ENCODE results near the gene TAF8. TPM values are rescaled to one million over a fixed set of nuclear protein-coding genes. Genes with fewer than 3 reads are reported as not detected.

The TAF8 gene
- total and polyA plus RNA-seq, 2 donors: 13.4 to 18.1 TPM

- no peak for DNase-seq (ENCODE audit: extremely low spot score)
- WGBS: 84% methylated on average over 7 of the region's 7 CpGs
- Histone ChIP-seq H3K36me3 (ENCODE audit: insufficient read depth) (no peaks in the 10 kb centered on the region), H3K4me1 (ENCODE audit: insufficient read depth) (no peaks in the 10 kb centered on the region), H3K27ac (ENCODE audit: low read depth) (no peak overlapping the region), H3K4me3 (ENCODE audit: low read depth, low read length) (no peak overlapping the region)
Measured at GRCh38 chr6:42088101-42088591, 37.8 kb downstream of the TAF8 start.

GRCh38 chr6:42090819-42091717 is 40.7 kb downstream of the TAF8 start:
- H3K27ac ChIP-seq (ENCODE audit: low read depth): no peak overlapping the region
- no peaks in the 10 kb centered on the region for H3K4me1 ChIP-seq (ENCODE audit: insufficient read depth)
- H3K36me3 ChIP-seq (ENCODE audit: insufficient read depth): no peaks in the 10 kb centered on the region
- DNase-seq (ENCODE audit: extremely low spot score): no peak
- WGBS: 90% methylated on average over 10 of the region's 10 CpGs
- H3K4me3 ChIP-seq (ENCODE audit: low read depth, low read length): no peak overlapping the region

- Histone ChIP-seq H3K27ac (ENCODE audit: low read depth) (no peak overlapping the region), H3K36me3 (ENCODE audit: insufficient read depth) (no peaks in the 10 kb centered on the region), H3K4me3 (ENCODE audit: low read depth, low read length) (no peak overlapping the region), H3K4me1 (ENCODE audit: insufficient read depth) (no peaks in the 10 kb centered on the region)
- 83% methylated on average over 9 of the region's 9 CpGs for WGBS
- no peak for DNase-seq (ENCODE audit: extremely low spot score)
Measured at GRCh38 chr6:42091718-42092023, 41.3 kb downstream of the TAF8 start.

GRCh38 chr6:42093582-42094329 is 43.4 kb downstream of the TAF8 start:
- Histone ChIP-seq H3K36me3 (ENCODE audit: insufficient read depth) (no peaks in the 10 kb centered on the region), H3K4me3 (ENCODE audit: low read depth, low read length) (no peak overlapping the region), H3K4me1 (ENCODE audit: insufficient read depth) (no peaks in the 10 kb centered on the region), H3K27ac (ENCODE audit: low read depth) (no peak overlapping the region)
- no peak for DNase-seq (ENCODE audit: extremely low spot score)
- 74% methylated on average over 10 of the region's 10 CpGs for WGBS

- DNase-seq (ENCODE audit: extremely low spot score): no peak
- 97% methylated on average over 1 of the region's 1 CpG for WGBS
- H3K27ac ChIP-seq (ENCODE audit: low read depth): no peak overlapping the region
- no peaks in the 10 kb centered on the region for H3K36me3 ChIP-seq (ENCODE audit: insufficient read depth)
- H3K4me3 ChIP-seq (ENCODE audit: low read depth, low read length): no peak overlapping the region
- H3K4me1 ChIP-seq (ENCODE audit: insufficient read depth): no peaks in the 10 kb centered on the region
Measured at GRCh38 chr6:42095094-42095493, 44.8 kb downstream of the TAF8 start.

GRCh38 chr6:42095776-42096541 is 45.6 kb downstream of the TAF8 start:
- no peaks in the 10 kb centered on the region for H3K4me1 ChIP-seq (ENCODE audit: insufficient read depth)
- no peak overlapping the region for H3K4me3 ChIP-seq (ENCODE audit: low read depth, low read length)
- no peak overlapping the region for H3K27ac ChIP-seq (ENCODE audit: low read depth)
- no peak for DNase-seq (ENCODE audit: extremely low spot score)
- no peaks in the 10 kb centered on the region for H3K36me3 ChIP-seq (ENCODE audit: insufficient read depth)
- 75% methylated on average over 10 of the region's 10 CpGs for WGBS

GRCh38 chr6:42099340-42100028 is 49.2 kb downstream of the TAF8 start:
- Histone ChIP-seq H3K4me3 (ENCODE audit: low read depth, low read length) (no peak overlapping the region), H3K36me3 (ENCODE audit: insufficient read depth) (no peaks in the 10 kb centered on the region), H3K4me1 (ENCODE audit: insufficient read depth) (no peaks in the 10 kb centered on the region), H3K27ac (ENCODE audit: low read depth) (peak overlapping the region; percentile 72)
- WGBS: 57% methylated on average over 13 of the region's 13 CpGs
- DNase-seq (ENCODE audit: extremely low spot score): no peak

GRCh38 chr6:42100029-42100901 is 49.9 kb downstream of the TAF8 start:
- H3K36me3 ChIP-seq (ENCODE audit: insufficient read depth): no peaks in the 10 kb centered on the region
- DNase-seq (ENCODE audit: extremely low spot score): no peak
- WGBS: 61% methylated on average over 14 of the region's 14 CpGs
- H3K4me3 ChIP-seq (ENCODE audit: low read depth, low read length): no peak overlapping the region
- H3K4me1 ChIP-seq (ENCODE audit: insufficient read depth): no peaks in the 10 kb centered on the region
- H3K27ac ChIP-seq (ENCODE audit: low read depth): peak overlapping the region; percentile 72

- H3K27ac ChIP-seq (ENCODE audit: low read depth): peak overlapping the region; percentile 79
- WGBS: 58% methylated on average over 8 of the region's 8 CpGs
- DNase-seq (ENCODE audit: extremely low spot score): no peak
Measured at GRCh38 chr6:42101186-42101657, 50.9 kb downstream of the TAF8 start.

GRCh38 chr6:42103216-42103615 is 52.9 kb downstream of the TAF8 start:
- H3K36me3 ChIP-seq (ENCODE audit: insufficient read depth): no peaks in the 10 kb centered on the region
- 81% methylated on average over 7 of the region's 7 CpGs for WGBS
- H3K4me3 ChIP-seq (ENCODE audit: low read depth, low read length): no peak overlapping the region
- no peak for DNase-seq (ENCODE audit: extremely low spot score)
- peak overlapping the region; percentile 3 for H3K27ac ChIP-seq (ENCODE audit: low read depth)
- no peaks in the 10 kb centered on the region for H3K4me1 ChIP-seq (ENCODE audit: insufficient read depth)

More at GRCh38 chr6:42101186-42101657, 50.9 kb downstream of the TAF8 start:
- no peak overlapping the region for H3K4me3 ChIP-seq (ENCODE audit: low read depth, low read length)
- no peaks in the 10 kb centered on the region for H3K4me1 ChIP-seq (ENCODE audit: insufficient read depth)
- no peaks in the 10 kb centered on the region for H3K36me3 ChIP-seq (ENCODE audit: insufficient read depth)

GRCh38 chr6:42103753-42104094 is 53.4 kb downstream of the TAF8 start:
- no peak overlapping the region for H3K4me3 ChIP-seq (ENCODE audit: low read depth, low read length)
- 89% methylated on average over 12 of the region's 12 CpGs for WGBS

GRCh38 chr6:42104095-42104803 is 53.9 kb downstream of the TAF8 start:
- peak overlapping the region; percentile 47 for H3K4me3 ChIP-seq (ENCODE audit: low read depth, low read length)
- WGBS: 8% methylated on average over 66 of the region's 66 CpGs
- no peaks in the 10 kb centered on the region for H3K4me1 ChIP-seq (ENCODE audit: insufficient read depth)
- no peaks in the 10 kb centered on the region for H3K36me3 ChIP-seq (ENCODE audit: insufficient read depth)
- no peak for DNase-seq (ENCODE audit: extremely low spot score)
- H3K27ac ChIP-seq (ENCODE audit: low read depth): peak overlapping the region; percentile 47

More at GRCh38 chr6:42103753-42104094, 53.4 kb downstream of the TAF8 start:
- DNase-seq (ENCODE audit: extremely low spot score): no peak
- H3K27ac ChIP-seq (ENCODE audit: low read depth): no peak overlapping the region
- no peaks in the 10 kb centered on the region for H3K4me1 ChIP-seq (ENCODE audit: insufficient read depth)
- H3K36me3 ChIP-seq (ENCODE audit: insufficient read depth): no peaks in the 10 kb centered on the region

Measured in urinary bladder (tissue), 4 donors.